SU-DHL-6 (cell line): Measurements from ENCODE around the gene MAP2K4.

Experiments
- H2AFZ ChIP-seq: fragments of 200-600 bp; sonication (generic); 2 replicates; pipeline ENCODE4 v1.6.1; 2014; ENCODE audit warnings: low read depth, mild to moderate bottlenecking, moderate library complexity, mixed read lengths, antibody characterized with exemption, low read length; ENCODE audit not compliant: severe bottlenecking
- H3F3A ChIP-seq: fragments of 200-600 bp; shearing (Covaris generic); 2 replicates; pipeline ENCODE4 v1.6.0; 2016; ENCODE audit warnings: antibody characterized with exemption, mild to moderate bottlenecking; ENCODE audit not compliant: insufficient read depth
- H3K27ac ChIP-seq: fragments of 200-600 bp; sonication (generic); 2 replicates; pipeline ENCODE4 v1.5.1; 2016; ENCODE audit warnings: low read depth, mild to moderate bottlenecking, low read length, moderate library complexity, mixed read lengths
- H3K27me3 ChIP-seq: fragments of 200-600 bp; sonication (generic), shearing (Covaris generic); 2 replicates; pipeline ENCODE4 v1.6.0; 2014; ENCODE audit warnings: mild to moderate bottlenecking, low read length
- H3K36me3 ChIP-seq: fragments of 200-600 bp; sonication (generic); 2 replicates; pipeline ENCODE4 v1.6.1; 2014; ENCODE audit warnings: mild to moderate bottlenecking, low read length, mixed read lengths
- H3K4me2 ChIP-seq: fragments of 300-600, 200-600 bp; shearing (Covaris generic), sonication (generic); 2 replicates; pipeline ENCODE4 v1.6.0; 2014; ENCODE audit warnings: low read length, low read depth, mild to moderate bottlenecking; ENCODE audit not compliant: poor library complexity, severe bottlenecking
- H3K4me3 ChIP-seq: fragments of 200-600 bp; sonication (generic); 2 replicates; pipeline ENCODE4 v1.5.1; 2014; ENCODE audit warnings: antibody characterized with exemption, low read length, mild to moderate bottlenecking, mixed read lengths; ENCODE audit not compliant: insufficient read depth, poor library complexity, severe bottlenecking
- H3K79me2 ChIP-seq: fragments of 200-600 bp; sonication (generic); 2 replicates; pipeline ENCODE4 v1.6.1; 2014; ENCODE audit warnings: mild to moderate bottlenecking, low read length, moderate library complexity; ENCODE audit not compliant: insufficient read depth
- H3K9ac ChIP-seq: fragments of 200-600 bp; sonication (generic); 2 replicates; pipeline ENCODE4 v1.7.0; 2014; ENCODE audit warnings: mild to moderate bottlenecking, low read length
- H3K9me2 ChIP-seq: fragments of 200-600 bp; sonication (generic); replicated peaks from 2 replicates; pipeline ENCODE4 v1.6.1; 2014; ENCODE audit warnings: low read length; ENCODE audit not compliant: insufficient read depth
- H3K9me3 ChIP-seq: fragments of 200-600 bp; sonication (generic); 2 replicates; pipeline ENCODE4 v1.6.1; 2014; ENCODE audit warnings: low read length, mixed read lengths; ENCODE audit not compliant: insufficient read depth
- H4K20me1 ChIP-seq: fragments of 200-600 bp; sonication (generic); 2 replicates; pipeline ENCODE4 v1.6.1; 2014; ENCODE audit warnings: low read depth, mild to moderate bottlenecking, antibody characterized with exemption, low read length, moderate library complexity, mixed read lengths
- CTCF ChIP-seq: fragments of 200-600 bp; sonication (generic); IDR thresholded peaks from one replicate; pipeline ENCODE4 v1.5.1; 2017; ENCODE audit warnings: antibody characterized with exemption, mild to moderate bottlenecking, low read length, moderate library complexity; ENCODE audit not compliant: insufficient read depth, poor library complexity, severe bottlenecking
- EZH2phosphoT487 ChIP-seq: fragments of 200-600 bp; sonication (generic), shearing (Covaris generic); conservative IDR thresholded peaks from 2 replicates; pipeline ENCODE4 v1.6.1; 2018; ENCODE audit warnings: mild to moderate bottlenecking, antibody characterized with exemption, low read length, moderate library complexity, mixed read lengths

Gene MAP2K4

GRCh38 chr17:12180644-12181261, 160.1 kb downstream of the MAP2K4 start:
- Histone ChIP-seq H3K9me3 (no peaks in the 10 kb centered on the region), H3K9me2 (no peaks in the 10 kb centered on the region), H3K4me2 (no peak overlapping the region), H2AFZ (no peak overlapping the region), H3K27ac (no peak overlapping the region), H3K9ac (no peak overlapping the region), H3K27me3 (no peaks in the 10 kb centered on the region), H4K20me1 (no peaks in the 10 kb centered on the region), H3K79me2 (no peaks in the 10 kb centered on the region), H3F3A (no peaks in the 10 kb centered on the region), H3K4me3 (no peak overlapping the region), H3K36me3 (no peaks in the 10 kb centered on the region)
- TF ChIP-seq CTCF (peak; percentile 78), EZH2phosphoT487 (no peak)

GRCh38 chr17:12187658-12188057, 167.0 kb downstream of the MAP2K4 start:
- no peak for TF ChIP-seq CTCF
- no peak for TF ChIP-seq EZH2phosphoT487
- Histone ChIP-seq H3K27ac (no peak overlapping the region), H3K36me3 (no peaks in the 10 kb centered on the region), H3K79me2 (no peaks in the 10 kb centered on the region), H3K9ac (no peak overlapping the region), H3K9me2 (no peaks in the 10 kb centered on the region), H3K27me3 (no peaks in the 10 kb centered on the region), H4K20me1 (no peaks in the 10 kb centered on the region), H3K9me3 (no peaks in the 10 kb centered on the region), H3F3A (no peaks in the 10 kb centered on the region), H3K4me2 (no peak overlapping the region), H3K4me3 (no peak overlapping the region), H2AFZ (no peak overlapping the region)

GRCh38 chr17:12193144-12193735, 172.6 kb downstream of the MAP2K4 start:
- Histone ChIP-seq H3K4me2 (no peak overlapping the region), H3K79me2 (no peaks in the 10 kb centered on the region), H2AFZ (no peak overlapping the region), H3K9me2 (no peaks in the 10 kb centered on the region), H3K36me3 (no peaks in the 10 kb centered on the region), H3K27ac (no peak overlapping the region), H3K9me3 (no peaks in the 10 kb centered on the region), H3K27me3 (no peaks in the 10 kb centered on the region; the same call in 1 of the 2 replicates), H3K4me3 (no peak overlapping the region), H3F3A (no peaks in the 10 kb centered on the region), H4K20me1 (no peaks in the 10 kb centered on the region), H3K9ac (no peak overlapping the region)
- TF ChIP-seq CTCF: no peak
- TF ChIP-seq EZH2phosphoT487: no peak
